C4-2B (cell line): ENCODE results near the gene RNF32.
"Not testable (repeated sequence)": the region's sequence is repeated elsewhere in the genome, so short reads cannot be mapped to it uniquely, and the experiment has no call there.

Experiments used
- H3K27ac ChIP-seq: fragments of 450-650 bp; 2 replicates; pipeline ENCODE4 v1.5.1; 2017
- ZFX ChIP-seq: fragments of 450-650 bp; IDR thresholded peaks from 2 replicates; pipeline ENCODE4 v1.6.1; 2017
- TF ChIP-seq, protein P1 (sequence below): fragments of 450-650 bp; conservative IDR thresholded peaks from 2 replicates; pipeline ENCODE4 v1.5.1; 2017; ENCODE audit warnings: mild to moderate bottlenecking

The RNF32 gene

DNA sequence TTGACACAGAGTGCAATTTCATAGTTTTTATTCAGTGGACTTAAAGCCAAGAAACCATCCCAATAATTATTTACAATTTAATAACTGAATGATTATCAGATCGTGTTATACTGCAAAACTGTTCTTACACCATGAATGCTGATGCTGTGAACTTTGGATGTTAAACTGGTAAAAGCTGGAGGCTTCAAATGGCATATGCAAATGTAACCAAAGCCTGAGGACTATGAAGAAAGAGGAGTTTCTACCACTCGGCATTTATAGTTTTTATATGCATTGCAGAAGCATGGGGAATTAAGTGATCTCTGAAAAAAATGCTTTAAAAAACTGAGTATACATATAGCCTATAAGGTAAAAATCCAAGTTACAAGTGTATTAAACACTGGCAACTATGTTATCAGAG lies 42.4 kb downstream of the RNF32 start:
- H3K27ac ChIP-seq, result no peak overlapping the region
- TF ChIP-seq, protein P1, sequence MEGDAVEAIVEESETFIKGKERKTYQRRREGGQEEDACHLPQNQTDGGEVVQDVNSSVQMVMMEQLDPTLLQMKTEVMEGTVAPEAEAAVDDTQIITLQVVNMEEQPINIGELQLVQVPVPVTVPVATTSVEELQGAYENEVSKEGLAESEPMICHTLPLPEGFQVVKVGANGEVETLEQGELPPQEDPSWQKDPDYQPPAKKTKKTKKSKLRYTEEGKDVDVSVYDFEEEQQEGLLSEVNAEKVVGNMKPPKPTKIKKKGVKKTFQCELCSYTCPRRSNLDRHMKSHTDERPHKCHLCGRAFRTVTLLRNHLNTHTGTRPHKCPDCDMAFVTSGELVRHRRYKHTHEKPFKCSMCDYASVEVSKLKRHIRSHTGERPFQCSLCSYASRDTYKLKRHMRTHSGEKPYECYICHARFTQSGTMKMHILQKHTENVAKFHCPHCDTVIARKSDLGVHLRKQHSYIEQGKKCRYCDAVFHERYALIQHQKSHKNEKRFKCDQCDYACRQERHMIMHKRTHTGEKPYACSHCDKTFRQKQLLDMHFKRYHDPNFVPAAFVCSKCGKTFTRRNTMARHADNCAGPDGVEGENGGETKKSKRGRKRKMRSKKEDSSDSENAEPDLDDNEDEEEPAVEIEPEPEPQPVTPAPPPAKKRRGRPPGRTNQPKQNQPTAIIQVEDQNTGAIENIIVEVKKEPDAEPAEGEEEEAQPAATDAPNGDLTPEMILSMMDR, result no peak
- TF ChIP-seq ZFX, result no peak

DNA sequence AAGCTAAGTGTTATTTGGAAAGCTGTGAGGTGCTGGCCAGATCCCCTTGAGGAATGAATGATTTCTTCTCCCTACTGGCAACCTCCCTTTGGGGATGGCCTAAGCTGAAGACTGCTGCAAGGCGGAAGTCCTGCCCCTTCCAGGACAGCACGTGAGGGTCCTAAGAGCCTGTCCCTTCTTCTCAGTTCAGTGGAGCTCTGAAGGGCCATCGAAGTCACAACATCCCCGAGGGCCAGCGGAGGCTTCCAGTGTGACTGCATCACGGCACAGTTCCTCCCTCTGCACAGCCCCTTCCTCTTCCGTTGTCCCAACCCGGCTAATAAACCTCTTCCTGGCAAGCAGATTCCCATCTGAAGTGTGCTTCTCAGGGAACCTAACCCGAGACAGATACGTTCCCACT lies 43.7 kb downstream of the RNF32 start:
- no peak overlapping the region for H3K27ac ChIP-seq
- TF ChIP-seq, protein P1, result no peak
- no peak for TF ChIP-seq ZFX

DNA sequence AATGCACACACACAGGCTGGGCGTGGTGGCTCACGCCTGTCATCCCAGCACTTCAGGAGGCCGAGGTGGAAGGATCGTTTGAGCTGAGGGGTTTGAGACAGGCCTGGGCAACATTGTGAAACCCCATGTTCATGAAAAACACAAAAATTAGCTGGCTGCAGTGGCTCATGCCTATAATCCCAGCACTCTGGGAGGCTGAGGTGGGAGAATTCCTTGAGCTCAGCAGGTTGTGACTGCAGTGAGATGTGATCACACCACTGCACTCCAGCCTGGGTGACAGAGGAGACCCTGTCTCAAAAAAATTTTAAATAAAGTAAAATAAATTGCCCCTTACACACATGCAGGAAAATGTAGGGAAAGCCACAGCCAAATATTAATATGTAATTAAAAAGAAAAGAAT lies 44.1 kb downstream of the RNF32 start:
- TF ChIP-seq ZFX, result no peak
- TF ChIP-seq, protein P1, result no peak
- H3K27ac ChIP-seq, result no peak overlapping the region

DNA sequence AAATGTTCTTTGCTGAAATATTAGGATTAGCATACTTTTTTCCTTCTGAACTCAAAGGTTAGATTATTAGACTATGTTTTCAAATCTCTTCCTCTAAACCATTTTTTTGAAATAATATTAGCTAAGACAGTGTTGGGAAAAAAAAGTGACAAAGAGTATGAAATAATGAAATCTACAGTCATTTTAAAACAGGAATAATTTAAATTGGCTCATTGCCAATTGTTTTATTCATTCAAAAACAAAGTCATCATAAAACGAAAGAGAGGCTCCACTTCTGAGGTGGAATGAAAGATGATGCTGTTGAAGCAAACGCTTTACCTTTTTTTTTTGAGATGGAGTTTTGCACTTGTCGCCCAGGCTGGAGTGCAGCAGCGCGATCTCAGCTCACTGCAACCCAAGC lies 51.2 kb downstream of the RNF32 start:
- H3K27ac ChIP-seq, result no peak overlapping the region
- TF ChIP-seq, protein P1, result no peak
- no peak for TF ChIP-seq ZFX

DNA sequence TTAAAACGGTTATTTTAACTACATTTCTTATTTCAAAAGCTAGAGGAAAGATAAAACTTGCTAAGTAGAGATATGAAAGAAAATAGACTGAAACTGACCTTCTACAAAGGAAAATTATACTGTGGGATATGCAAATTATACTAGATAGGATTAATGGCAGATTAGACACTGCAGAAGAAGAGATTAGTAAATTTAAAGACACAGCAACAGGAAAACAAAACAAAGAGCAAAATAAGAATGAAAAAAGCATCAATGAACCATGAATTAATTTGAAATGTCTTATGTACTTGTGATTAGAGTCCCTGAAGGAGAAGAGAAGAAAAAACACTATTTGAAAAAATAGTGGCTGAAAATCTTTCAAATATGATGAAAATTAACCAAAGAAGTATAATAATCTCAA lies 52.3 kb downstream of the RNF32 start:
- H3K27ac ChIP-seq, result no peak overlapping the region
- TF ChIP-seq ZFX, result no peak
- TF ChIP-seq, protein P1, result no peak

DNA sequence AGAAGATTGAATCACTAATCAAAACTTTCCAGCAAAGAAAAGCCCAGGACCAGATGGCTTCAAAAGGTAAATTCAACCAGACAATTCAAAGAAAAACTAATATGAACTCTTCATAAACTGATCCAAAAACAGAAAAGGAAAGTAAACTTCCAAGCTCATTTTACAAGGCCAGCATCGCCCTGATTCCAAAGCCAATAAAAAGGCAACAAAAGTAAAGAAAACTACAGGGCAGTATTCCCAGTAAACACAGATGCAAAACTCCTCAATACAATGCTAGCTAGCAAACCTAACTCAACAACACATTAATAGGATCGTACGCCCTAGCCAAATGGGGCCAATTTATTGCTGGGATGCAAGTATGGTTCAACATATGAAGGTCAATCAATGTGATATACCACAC lies 53.1 kb downstream of the RNF32 start:
- no peak overlapping the region for H3K27ac ChIP-seq
- TF ChIP-seq, protein P1, result no peak
- no peak for TF ChIP-seq ZFX

DNA sequence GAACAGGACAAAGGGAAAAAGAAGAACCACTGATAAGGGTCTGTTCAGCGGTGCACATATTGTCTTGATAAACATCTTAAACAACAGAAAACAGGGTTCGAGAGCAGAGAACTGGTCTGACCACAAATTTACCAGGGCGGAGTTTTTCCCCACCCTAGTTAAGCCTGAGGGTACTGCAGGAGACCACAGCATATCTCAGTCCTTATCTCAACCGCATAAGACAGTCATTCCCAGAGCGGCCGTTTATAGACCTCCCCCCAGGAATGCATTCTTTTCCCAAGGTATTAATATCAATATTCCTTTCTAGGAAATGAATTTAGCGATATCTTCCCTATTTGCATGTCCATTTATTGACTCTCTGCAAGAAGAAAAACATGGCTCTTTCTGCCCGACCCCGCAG lies 56.7 kb downstream of the RNF32 start:
- H3K27ac ChIP-seq, result not testable (repeated sequence)

DNA sequence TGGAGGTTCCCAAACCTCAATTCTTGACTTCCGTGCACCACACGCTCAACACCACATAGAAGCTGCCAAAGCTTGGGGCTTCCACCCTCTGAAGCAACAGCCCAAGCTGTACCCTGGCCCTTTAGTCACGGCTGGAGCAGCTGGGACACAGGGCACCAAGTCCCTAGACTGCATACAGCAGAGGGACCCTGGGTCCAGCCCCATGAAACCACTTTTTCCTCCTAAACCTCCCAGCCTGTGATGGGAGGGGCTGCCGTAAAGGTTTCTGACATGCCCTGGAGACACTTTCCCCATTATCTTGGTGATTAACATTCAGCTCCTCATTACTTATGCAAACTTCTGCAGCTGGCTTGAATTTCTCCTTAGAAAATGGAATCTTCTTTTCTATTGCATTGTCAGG lies 57.9 kb downstream of the RNF32 start:
- not testable (repeated sequence) for H3K27ac ChIP-seq

DNA sequence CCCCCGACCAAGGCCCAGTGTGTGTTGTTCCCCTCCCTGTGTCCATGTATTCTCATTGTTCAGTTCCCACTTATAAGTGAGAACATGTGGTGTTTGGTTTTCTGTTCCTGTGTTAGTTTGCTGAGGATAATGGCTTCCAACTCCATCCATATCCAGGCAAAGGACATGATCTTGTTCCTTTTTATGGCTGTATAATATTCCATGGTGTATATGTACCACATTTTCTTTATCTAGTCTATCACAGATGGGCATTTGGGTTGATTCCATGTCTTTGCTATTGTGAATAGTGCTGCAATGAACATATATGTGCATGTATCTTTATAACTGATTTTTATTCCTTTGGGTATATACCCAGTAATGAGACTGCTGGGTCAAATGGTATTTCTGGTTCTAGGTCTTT lies 61.2 kb downstream of the RNF32 start:
- H3K27ac ChIP-seq, result not testable (repeated sequence)
